GM19467 (cell line): Measurements from ENCODE around the gene CTAG2.
"Not testable (repeated sequence)": the region's sequence is repeated elsewhere in the genome, so short reads cannot be mapped to it uniquely, and the experiment has no call there.

Experiments used
- ATAC-seq: cut with Tn5 transposase; IDR thresholded peaks from one replicate; pipeline ENCODE4 v1.9.1; 2021; ENCODE audit warnings: mild to moderate bottlenecking, moderate library complexity; ENCODE audit not compliant: unreplicated experiment

CTAG2 gene

GRCh38 chrX:154649503-154650220 is 3.7 kb downstream of the CTAG2 start:
- ATAC-seq = no peak

GRCh38 chrX:154648931-154649330 is 4.4 kb downstream of the CTAG2 start:
- no peak for ATAC-seq

- not testable (repeated sequence) for ATAC-seq
Measured at GRCh38 chrX:154645745-154646378, 7.5 kb downstream of the CTAG2 start.

- ATAC-seq = not testable (repeated sequence)
Measured at GRCh38 chrX:154643708-154644107, 9.7 kb downstream of the CTAG2 start.

GRCh38 chrX:154641740-154642139 is 11.6 kb downstream of the CTAG2 start:
- ATAC-seq = not testable (repeated sequence)

GRCh38 chrX:154633661-154634060 is 19.7 kb downstream of the CTAG2 start:
- ATAC-seq = not testable (repeated sequence)

- not testable (repeated sequence) for ATAC-seq
Measured at GRCh38 chrX:154630949-154631348, 22.4 kb downstream of the CTAG2 start.

- ATAC-seq = not testable (repeated sequence)
Measured at GRCh38 chrX:154628960-154629359, 24.4 kb downstream of the CTAG2 start.

- not testable (repeated sequence) for ATAC-seq
Measured at GRCh38 chrX:154620767-154621414, 32.5 kb downstream of the CTAG2 start.

GRCh38 chrX:154619182-154619581 is 34.2 kb downstream of the CTAG2 start, which contains the start of gene CTAG1B:
Gene CTAG1B, minus strand, starts transcription at chrX:154619282. Its CDS starts 64 bp downstream, at chrX:154619218.
- not testable (repeated sequence) for ATAC-seq

GRCh38 chrX:154613586-154613985 is 39.8 kb downstream of the CTAG2 start:
- ATAC-seq = not testable (repeated sequence)

- ATAC-seq = not testable (repeated sequence)
Measured at GRCh38 chrX:154611146-154611545, 42.2 kb downstream of the CTAG2 start.

GRCh38 chrX:154608823-154609222 is 44.6 kb downstream of the CTAG2 start:
- ATAC-seq = not testable (repeated sequence)

GRCh38 chrX:154607976-154608375 is 45.4 kb downstream of the CTAG2 start:
- ATAC-seq = not testable (repeated sequence)

- no peak for ATAC-seq
Measured at GRCh38 chrX:154607370-154607769, 46.0 kb downstream of the CTAG2 start.

GRCh38 chrX:154605566-154605965 is 47.8 kb downstream of the CTAG2 start:
- no peak for ATAC-seq

- no peak for ATAC-seq
Measured at GRCh38 chrX:154603438-154604430, 49.6 kb downstream of the CTAG2 start.

- no peak for ATAC-seq
Measured at GRCh38 chrX:154602766-154603437, 50.5 kb downstream of the CTAG2 start.

GRCh38 chrX:154602226-154602625 is 51.2 kb downstream of the CTAG2 start:
- no peak for ATAC-seq
